ENCODE data around the gene DARS1.

Gene DARS1

GRCh38 chr2:135985018-135985825, at the start of gene DARS1:
DARS1 (minus strand) TSS chr2:135985626; CDS start chr2:135985468, 158 bp downstream.
- peak; percentile 72 for DNase-seq

DNA sequence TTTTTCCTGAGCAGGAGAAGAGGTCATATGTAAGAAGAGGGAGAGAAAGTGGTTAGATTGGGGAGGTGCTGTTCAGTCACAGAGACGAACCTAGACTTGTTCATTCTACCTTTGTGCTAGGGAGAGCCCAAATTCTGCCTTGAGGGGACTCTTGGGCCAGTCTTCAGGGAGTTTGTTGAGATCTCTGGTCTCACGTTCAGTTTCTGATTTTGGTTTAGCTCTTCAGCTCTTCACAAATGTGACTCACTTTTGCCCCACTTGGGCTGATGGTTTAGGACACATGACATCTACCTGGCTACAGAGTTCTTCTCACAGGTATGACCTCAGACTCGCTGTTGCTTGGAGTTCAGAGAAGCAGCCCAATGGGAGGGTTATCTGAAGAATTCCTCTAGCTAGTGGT, 49.2 kb upstream of the DARS1 start:
- no peak for DNase-seq

DNA sequence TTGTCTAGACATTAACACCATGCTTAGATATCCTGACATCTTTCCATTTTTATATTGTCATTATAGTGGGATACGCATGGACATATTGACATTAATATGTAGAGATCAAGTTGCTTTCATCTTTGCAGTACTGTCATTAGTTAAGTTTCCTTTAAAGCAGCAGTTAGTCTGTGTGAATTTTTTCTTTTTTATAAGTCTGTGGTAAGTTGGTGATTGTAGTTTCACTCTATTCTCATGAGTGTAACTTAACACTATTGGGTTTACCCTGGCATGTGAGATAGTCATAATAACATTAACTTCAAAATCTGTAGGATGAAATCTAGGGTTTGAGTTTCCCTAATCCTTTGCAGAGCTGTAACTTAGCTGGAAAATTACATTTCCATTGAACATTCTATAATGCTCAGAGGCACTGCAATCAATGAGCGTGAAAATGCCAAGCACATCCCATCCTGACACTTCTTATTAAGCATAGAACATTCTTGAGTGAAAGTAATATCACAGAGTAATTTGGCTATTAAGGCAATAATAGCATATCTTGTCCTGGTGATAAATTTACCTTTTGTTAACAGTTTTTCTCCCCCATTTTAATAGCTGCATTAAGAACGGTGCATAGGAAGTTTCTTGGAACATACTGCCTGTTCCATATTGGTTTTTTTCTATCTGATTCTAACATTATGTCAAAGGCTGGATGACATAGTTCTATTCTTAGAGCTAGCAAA, 47.5 kb upstream of the DARS1 start:
- no peak for DNase-seq

DNA sequence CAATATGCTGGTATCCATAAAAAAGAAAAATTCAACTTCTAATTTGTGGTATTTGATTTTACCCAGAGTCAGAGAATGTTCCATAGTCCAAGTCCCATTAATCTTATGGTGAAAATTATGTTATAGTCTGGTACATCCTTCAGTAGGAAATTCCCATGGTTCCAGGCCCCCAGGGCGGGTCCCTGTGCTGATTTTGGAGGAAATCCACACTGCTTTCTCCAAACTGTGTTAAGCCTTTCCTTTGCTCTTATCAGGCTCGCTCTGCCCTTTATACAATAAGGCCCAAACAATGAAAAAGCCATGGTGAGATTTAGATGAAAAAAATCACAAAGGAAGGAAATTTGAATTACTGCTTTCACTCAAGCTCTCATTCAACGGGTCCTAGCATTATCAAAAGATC, 46.8 kb upstream of the DARS1 start:
- no peak for DNase-seq

- no peak for DNase-seq
These were observed 46.3 kb upstream of the DARS1 start for GRCh38 chr2:136031711-136032110.

- DNase-seq, result no peak
These were observed 45.0 kb upstream of the DARS1 start for GRCh38 chr2:136030406-136030805.

GRCh38 chr2:136029149-136029548, 43.7 kb upstream of the DARS1 start:
- no peak for DNase-seq

GRCh38 chr2:136028001-136028400, 42.6 kb upstream of the DARS1 start:
- DNase-seq, result no peak

DNA sequence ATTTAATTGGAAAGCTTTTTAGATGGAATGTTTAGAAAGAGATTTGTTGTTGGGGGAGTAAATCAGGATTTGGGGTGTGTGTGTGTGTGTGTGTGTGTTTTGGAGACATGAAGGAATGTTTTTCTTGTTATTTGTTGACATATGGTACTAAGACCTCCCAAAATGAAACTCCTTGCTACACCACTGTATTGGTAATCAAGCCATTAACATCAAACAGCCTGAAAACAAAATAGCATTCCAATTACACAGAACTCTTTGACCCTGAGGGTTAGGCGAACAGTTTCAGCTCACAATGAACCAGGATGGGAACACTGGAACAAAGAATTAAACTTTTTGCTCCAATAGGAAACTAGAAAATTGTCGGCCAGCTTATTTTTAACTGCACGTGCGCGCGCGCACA, 41.7 kb upstream of the DARS1 start:
- no peak for DNase-seq

DNA sequence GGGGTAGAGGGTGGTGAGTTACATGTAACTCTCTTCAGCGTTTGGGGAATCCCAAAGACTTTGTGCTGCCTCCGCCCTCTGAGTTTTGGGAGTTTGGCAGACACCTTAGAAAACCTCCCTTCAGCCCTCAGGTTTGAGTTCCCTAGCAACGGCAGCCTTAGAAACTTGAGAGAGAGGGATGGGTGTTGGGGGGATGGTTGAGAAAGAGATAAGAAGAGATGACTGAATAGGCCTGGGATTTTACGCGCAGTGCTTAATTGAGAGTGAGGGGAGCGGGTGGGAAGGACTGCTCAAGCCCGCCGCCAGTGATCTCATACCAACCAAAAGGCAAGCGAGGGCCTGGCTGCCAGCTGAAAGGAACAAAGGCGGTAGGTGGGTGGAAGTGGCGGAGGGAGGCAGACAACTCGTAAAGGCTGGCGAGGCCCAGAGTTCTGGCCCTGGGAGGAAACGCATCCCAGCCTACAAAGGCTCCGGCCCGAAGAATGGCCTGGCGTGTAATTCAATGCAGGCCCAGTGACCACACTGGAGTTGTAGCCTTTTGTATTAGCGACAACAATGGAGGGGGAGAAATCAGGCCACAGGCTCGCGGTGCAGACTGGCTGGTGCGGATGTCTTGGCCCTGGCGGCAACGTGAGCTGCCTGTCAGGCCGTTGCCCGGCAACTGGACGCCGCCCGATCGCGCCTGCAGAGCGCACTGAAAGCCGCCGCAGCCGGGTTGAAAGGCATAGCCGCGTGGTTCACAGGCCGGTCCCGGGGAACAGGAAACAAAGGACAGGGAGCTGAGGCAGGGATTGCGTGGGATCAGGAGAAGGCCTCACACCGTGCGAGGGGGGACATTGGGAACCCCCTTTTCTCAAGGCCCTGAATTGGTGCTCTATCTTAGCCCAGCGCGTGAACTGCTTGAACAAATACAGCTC, 39.9 kb upstream of the DARS1 start:
- DNase-seq, result no peak

- no peak for DNase-seq
These were observed 39.2 kb upstream of the DARS1 start for GRCh38 chr2:136024616-136025015.

DNA sequence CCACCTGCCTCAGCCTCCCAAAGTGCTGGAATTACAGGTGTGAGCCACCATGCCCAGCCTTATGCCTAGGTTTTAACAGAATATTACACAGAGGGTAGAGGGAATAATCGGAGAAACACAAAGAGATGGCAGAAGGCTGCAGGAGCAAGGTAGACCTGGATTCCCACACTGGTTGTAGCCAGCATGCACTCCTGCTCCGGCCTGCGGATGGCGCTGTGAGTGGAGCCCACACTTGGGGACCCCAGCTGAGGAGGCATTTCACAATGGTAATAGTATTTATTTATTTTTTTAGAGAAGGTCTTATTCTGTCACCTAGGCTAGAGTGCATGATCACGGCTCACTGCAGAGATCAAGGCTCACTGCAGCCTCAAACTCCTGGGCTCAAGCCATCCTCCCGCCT, 38.8 kb upstream of the DARS1 start:
- DNase-seq, result no peak

GRCh38 chr2:136023416-136023815, 38.0 kb upstream of the DARS1 start:
- no peak for DNase-seq

DNA sequence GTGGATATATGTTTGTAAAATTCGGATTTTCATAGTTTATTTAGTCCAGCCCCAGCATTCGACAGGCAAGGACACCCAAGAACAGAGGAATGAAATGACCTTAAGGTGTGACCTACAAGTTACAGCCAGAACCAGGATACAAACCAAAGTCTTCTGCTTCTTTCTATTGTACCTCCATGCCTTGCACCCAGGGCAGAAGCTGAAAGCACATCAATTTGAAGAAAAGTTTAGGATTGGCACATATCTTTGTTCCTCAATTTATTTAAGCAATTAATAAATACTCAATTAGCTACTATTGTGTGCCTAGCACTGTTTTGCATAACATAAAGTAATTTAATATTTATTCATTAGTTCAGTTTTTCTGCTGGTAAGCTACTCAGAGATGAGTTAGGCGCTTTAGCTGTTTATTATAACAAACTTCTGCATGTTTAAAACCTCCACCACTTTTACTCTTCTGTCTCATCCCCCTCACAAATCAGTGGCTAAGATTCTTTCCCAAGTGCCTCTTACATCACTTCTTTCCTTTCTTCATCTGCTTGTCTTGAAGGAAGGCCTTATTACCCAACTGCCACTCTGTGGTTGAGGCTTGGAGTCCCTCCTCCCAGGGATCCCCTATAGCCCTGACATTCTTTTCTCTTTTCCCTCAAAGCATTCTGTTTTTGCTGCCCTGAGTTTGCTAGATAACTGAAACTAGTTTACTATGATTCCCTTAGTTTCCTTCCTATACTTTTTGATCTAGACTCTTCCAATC, 37.1 kb upstream of the DARS1 start:
- DNase-seq, result no peak

- DNase-seq, result no peak
These were observed 36.5 kb upstream of the DARS1 start for GRCh38 chr2:136021976-136022375.

DNA sequence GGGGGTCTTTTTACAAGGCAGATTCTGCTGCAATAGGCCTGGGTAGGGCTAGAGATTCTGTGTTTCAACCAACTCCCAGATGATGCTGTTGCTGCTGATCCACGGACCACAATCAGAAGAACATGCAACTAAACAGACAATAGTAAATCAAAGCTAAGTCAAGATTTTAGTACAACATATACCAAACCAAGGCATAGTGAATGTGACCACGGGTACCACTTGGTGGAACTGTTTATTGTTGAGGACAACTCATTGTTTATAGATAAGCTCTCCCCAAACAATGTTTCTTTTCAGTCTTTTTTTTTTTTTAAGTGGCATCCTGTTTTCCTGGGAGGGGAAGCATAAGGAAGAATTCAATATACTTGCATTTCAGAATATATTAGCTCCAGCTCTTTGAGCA, 36.0 kb upstream of the DARS1 start:
- DNase-seq, result no peak

DNA sequence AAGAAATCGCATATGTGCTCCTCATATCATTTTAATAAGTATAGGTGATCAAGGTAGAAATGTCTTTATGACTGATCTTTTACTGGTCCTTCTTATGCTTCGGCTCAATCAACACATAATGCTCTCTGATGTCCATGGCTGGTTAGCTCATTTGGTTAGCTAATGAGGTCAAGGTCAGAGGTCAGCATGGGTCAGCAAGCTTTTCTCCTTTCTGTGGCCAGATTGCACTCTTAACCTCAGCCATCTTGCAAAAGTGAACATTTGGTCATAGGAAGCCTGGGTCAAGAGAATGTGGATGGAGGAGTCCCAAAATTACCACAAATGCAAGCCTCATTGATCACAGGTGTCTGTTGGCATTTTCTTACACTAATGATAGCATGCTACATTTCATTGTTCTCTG, 35.4 kb upstream of the DARS1 start:
- DNase-seq, result no peak

DNA sequence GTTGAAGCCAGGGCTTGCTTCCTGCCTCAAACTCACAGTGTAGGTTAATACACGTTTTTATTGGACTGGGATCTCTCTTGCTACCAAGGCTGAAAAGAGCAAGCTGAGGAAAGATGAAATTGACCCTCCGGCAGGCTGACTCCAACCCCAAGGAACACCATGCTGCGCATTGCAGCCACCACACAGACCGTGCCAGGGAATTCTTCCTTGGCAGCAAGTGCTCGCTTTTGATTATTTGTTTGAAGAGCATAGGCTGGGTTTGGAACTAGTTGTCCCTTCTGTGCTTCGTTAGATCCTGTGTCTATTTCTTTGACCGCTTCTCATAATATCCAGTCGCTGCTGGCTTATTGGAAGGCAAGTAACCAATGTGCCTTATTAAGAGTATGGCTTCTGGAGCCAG, 34.4 kb upstream of the DARS1 start:
- no peak for DNase-seq

GRCh38 chr2:136019306-136019705, 33.9 kb upstream of the DARS1 start:
- DNase-seq, result no peak

GRCh38 chr2:136017786-136018185, 32.4 kb upstream of the DARS1 start:
- DNase-seq, result no peak

DNA sequence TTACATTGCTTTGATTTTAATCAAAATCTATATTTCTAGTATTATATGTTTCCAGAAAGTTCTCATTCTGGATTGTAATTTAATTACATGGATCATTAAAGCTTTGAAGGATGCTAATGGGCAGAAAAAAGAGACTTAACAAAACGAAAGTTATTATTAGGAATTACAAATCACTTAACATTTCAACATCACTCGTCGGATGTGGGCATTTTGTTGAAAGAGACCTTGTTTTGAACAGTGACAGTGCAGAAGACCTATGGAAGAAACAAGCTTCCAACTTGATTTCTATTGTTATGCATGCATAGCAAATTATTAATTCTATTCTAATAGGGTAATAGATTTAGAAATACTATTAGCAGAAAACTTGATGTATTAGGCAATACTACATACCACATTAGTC, 31.4 kb upstream of the DARS1 start:
- DNase-seq, result no peak

DNA sequence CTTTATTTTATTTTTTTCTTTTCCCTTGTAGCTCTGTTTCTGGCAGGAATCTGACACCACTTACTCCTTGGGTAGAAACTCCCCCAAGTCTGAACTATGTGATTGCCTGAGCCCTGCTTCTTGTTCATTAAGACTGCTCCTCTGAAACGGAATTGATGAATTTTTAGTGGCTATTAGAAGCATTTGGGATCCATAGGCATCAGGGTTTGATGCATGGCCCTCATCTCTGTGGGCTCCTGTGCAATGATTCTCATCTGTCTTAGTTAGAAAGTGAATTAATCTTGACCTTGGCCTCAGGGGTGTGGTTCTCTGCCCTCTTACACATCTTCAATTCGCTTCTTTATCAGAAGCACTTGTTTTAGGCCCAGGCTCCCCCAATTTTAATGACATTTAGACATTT, 31.0 kb upstream of the DARS1 start:
- no peak for DNase-seq

DNA sequence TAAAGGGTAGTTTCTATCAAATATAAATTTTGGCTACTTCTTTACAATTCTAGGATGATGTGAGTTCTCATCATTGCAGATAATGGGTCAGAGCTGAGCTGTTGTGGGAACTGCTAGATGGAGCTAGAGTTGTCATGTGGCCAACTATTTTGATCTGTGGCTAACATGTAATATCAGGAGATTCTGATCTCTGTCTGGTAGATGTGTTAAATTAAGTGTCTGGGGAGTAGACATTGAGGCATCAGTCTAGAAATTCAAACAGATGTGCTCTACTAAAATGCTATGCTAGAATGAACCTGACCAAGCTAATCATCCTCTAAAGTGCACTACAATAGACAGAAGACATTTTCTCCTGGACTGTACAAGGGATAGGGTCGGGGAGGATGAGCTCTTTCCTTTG, 30.3 kb upstream of the DARS1 start:
- no peak for DNase-seq

All from activated CD4-positive, alpha-beta T cell treated with anti-CD3 and anti-CD28 coated beads, Interleukin-2, amount 50 U/mL, for 1 hour (primary cell).